HG02623 (cell line): ENCODE data around the gene CCDC92.
"Not testable (repeated sequence)": the region's sequence is repeated elsewhere in the genome, so short reads cannot be mapped to it uniquely, and the experiment has no call there.

Source experiments
- ATAC-seq: cut with Tn5 transposase; IDR thresholded peaks from one replicate; pipeline ENCODE4 v1.9.1; 2021; ENCODE audit warnings: moderate library complexity; ENCODE audit not compliant: unreplicated experiment

The CCDC92 gene

DNA sequence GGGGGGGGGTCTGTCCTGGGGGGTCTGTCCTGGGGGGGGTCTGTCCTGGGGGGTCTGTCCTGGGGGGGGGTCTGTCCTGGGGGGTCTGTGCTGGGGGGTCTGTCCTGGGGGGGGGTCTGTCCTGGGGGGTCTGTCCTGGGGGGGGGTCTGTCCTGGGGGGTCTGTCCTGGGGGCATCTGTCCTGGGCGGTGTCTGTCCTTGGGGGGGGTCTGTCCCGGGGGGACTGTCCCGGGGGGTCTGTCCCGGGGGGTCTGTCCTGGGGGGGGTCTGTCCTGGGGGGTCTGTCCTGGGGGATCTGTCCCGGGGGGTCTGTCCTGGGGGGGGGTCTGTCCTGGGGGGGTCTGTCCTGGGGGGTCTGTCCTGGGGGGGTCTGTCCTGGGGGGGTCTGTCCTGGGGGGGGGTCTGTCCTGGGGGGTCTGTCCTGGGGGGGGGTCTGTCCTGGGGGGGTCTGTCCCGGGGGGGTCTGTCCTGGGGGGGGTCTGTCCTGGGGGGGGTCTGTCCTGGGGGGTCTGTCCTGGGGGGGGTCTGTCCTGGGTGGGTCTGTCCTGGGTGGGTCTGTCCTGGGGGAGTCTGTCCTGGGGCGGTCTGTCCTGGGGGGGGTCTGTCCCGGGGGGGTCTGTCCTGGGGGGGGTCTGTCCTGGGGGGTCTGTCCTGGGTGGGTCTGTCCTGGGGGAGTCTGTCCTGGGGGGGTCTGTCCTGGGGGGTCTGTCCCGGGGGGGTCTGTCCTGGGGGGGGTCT lies 60.8 kb downstream of the CCDC92 start:
- ATAC-seq: not testable (repeated sequence)

DNA sequence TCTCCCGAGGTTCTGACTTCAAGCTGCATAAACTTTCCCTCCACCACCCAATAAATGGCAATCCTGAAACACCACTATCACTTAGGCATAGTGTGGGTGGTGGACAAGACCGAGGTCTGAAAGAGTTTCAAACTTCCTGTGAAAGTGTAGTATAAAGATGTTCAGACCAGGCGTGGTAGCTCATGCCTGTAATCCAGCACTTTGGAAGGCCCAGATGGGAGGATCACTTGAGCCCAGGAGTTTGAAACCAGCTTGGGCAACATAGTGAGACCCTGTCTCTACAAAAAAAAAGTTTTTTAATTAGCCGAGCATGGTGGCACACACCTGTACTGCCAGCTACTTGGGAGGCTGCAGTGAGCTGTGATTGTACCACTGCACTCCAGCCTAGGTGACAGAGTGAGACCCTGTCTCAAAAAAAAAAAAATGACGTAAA lies 61.9 kb downstream of the CCDC92 start:
- ATAC-seq: no peak

DNA sequence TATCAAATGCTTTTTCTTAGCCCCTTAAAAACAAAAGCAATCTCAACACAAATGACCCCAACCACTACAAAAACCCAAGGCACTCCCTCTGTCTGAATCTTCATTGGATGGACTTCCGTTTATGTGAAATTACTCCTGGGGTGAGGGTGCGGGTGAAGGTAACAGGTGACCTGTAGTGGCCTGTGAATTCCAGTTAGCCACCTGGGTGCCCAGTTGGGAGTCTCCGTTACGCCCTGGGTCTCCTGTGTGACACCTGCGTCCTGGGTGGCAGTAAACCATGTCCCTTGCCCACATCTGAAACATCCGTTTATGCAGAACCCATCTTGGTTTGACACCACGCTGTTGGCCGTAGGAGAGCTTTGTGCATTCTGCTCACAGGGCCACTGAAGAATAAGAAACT lies 62.6 kb downstream of the CCDC92 start:
- ATAC-seq: no peak

DNA sequence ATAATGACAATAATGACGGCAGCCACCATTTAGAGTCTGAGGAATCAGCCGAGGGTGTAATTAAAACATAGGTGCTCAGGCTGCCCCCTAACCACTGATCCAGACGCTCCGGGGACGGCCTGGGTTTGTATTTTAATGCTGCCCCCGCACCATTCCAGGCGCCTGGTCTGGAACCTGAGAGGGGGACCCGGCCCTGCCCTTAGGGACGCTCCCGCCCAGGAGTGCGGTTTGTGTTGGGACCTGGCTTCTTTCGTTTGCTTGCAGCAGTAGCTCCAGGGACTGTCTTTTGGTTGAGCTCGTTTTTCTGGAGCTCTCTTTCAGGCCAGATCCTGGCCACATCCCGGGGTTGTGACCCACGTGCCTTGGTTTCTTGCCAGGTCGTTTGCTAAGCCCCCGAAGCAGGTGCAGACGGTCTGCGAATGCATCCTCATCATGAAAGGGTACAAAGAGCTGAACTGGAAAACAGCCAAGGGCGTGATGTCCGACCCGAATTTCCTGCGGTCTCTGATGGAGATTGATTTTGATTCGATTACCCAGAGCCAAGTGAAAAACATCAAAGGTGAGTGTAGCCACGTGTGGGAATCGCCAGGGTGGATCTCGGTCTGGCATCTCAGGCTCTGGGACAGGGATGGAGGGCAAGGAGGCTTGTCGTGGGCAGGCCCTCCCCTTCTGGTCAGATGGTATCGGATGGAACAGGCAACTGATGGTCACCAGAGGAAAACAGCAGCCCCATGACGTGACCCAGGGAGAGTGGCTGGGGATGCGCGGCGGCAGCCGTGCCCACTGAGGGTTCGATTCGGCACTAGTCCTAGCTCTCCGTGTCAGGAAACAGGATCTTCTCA lies 63.5 kb downstream of the CCDC92 start:
- ATAC-seq: no peak

DNA sequence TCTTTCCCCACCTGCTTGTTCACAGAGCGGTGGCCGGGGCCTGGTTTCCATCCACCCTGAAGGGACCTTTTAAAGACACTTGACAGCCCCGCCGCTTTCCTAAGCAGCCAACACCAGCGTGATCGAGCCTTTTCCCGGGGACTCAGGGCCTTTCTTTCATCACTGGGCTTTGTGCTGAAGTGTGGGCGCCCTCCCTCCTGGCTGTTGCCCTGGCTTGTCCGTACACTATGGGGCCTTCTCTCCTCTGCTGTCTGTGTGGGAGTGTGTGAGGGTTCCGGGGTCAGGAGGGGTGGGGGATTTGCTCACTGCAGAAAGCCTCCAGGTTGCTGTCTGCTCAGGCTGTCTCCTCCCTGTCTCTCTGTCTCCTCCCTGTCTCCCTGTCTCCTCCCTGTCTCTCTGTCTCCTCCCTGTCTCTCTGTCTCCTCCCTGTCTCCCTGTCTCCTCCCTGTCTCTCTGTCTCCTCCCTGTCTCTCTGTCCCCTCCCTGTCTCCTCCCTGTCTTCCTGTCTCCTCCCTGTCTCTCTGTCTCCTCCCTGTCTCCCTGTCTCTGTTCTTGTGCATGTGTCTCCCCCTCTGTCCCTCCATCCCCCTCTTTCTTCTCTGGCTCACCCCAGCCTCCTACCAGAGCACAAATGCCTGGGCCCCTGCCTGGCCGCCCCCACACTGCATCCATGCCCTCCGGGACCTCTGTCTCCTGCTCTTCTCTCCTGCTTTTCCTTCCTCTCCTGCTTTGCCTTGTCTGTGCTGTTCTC lies 64.7 kb downstream of the CCDC92 start:
- ATAC-seq: no peak

DNA sequence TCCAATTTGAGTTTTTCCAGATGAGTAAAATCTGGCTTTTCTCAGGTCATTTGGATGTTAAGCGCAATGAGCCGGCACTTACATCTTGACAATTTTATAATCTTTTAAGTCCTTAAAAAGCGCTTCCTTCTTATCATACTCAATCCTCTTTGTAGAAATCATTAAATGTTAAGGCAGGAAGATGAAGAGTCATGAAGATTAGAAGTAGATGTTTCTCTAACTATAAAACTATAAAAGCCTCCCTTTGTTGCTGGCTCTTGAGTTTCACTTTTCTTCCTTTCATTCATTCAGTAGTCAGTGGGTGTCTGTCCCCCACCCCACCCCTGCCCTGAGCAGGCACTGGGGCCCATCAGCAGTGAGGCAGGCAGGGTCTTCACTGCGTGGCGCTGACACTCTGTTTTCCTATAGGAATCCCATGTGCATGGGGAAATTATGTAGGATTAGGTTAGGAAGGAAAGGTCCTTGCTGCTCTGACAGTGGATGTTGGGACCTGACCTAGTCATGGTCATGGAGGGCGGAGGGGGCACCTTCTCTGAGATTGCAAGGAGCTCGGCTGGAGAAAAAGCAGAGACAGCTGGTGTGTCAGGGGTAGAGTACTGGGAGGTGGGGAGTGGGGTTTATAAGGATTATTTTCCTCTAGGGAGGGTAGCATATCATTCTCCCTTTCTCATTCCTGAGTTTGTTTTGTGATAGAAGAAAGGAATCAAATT lies 65.8 kb downstream of the CCDC92 start:
- ATAC-seq: no peak

DNA sequence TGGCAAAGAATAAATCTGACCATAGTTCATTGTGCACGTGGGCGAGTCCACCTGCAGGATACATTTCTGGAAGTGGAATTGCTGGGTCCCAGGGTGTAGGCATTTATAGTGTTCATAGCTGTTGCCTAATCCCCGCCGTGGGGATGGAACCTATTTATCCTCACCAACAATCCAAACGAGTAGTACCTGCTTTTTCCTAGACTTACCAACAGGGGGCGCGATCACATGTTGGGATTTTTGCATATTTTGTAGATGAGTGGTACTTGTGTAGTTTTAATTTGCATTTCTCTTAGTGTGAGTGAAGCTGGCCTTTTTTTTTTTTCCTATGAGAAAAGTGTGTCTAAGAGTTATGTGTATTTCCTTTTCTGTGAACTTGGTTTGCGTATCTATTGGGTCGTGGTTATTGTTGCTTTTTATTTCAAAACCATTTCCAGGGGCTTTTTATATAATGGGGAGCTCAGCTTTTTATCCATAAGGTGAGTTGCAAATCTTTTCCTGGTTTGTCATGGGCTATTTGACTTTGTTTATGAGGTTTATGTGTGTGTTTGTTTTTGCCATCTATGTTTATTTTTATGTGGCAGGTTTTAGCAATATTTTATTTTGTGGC lies 67.2 kb downstream of the CCDC92 start:
- no peak for ATAC-seq

DNA sequence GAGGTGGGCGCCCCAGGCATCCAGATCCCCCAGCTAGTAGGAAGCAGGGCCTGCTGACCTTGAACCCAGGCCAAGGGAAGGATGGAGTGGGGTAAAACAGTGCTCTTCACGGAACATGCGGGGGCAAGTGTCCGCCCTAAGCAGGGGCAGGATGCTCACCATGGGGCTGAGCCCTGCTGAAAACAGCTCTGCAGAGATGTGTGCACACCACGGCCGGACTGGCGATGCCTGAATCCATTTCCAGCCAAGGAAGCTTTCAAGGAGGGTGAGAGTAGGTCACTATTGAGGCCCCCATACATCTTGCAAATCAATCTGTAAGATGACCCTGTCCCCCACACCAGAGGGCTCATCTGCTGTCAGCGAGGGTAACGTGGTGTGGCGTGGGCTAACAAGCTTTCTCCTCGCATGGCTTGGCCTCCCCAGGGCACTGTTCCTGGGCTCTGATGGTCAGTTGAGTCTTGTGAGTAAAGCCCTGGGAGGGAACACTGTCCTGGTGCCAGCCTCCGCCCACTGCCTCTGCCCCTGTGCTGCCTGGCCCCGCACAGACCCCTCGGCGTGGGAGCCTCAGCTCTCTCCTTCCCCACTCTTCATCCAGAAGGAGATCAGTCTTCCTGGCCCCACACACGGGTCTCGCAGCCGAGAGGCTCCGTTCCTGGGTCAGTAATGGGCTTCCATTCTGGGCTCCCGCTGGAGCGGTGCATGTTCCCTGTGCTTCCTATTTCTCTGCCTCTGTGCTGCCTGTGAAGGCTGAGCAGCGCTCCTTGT lies 69.1 kb downstream of the CCDC92 start:
- ATAC-seq: no peak

DNA sequence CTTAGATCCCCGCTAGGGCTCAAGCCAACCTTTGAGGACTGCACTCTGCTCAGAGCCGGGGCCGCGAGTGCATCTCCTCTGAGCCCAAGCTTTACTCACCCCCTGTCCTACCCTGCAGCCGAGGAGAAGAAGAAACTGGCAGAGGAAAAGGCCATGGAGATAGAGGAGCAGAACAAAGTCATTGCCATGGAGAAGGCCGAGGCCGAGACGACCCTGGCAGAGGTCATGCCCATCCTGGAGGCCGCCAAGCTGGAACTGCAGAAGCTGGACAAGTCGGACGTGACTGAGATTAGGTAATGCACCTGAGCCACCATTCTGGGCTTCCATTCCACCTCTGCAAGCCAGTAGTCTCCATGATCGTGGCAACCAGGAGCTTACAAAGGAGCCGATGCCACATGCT lies 69.8 kb downstream of the CCDC92 start:
- no peak for ATAC-seq

DNA sequence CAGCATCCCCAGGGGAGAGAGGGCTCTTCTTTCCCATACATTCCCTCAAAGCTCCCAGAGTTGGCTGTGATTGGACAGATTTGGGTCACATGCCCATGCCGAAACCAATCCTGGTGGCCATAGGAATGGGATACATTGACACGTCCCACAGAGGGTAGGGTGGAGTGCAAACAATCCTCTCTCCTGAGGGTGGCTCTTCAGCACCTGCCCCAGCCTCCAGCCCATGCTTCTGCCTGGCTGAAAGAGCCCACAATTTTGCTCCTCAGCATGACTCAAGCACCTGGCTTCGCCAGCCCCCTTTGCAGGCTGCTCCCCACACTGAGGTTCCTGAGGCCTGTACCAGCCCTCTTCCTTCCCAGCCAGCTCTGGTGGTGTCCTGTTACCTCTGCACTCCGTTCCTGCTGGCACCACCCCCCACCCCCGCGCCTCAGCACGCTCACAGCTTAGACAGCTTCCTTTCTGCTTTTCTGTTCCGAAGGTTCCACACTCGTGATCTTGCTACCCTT lies 71.7 kb downstream of the CCDC92 start:
- no peak for ATAC-seq

DNA sequence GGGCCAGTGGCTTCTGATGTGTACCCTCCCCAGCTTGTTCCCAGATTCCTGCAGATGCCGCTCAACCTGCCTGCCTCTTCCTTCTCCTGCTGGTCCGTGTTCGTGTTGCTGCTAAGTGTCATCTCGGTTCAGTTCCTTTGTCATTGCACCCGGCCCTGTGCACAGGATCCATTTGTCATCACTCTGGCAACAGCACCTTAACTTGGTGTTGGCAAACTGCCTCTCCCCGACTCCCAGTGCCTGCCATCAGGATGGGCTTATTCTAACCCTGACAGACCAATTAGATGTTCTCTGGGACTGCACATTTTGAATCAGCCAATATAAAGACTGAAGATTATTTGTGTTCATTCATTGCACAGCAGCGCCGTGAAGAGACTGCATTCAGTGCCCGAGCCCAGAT lies 73.3 kb downstream of the CCDC92 start:
- ATAC-seq: no peak

DNA sequence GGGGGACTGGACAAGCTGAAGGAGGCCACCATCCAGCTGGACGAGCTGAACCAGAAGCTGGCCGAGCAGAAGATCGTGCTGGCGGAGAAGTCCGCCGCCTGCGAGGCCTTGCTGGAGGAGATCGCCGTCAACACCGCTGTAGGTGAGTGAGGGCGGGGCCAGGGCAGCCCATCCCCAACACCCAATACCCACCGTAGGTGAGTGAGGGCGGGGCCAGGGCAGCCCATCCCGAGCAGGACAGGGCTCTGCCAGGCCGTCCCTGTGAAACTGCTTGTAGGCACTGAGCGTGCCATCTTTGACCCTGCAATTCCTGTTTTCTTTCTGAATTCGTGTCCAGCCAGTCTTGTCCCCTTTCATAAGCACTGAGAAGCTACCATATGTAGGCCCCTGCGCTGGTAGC lies 74.0 kb downstream of the CCDC92 start:
- ATAC-seq: no peak

DNA sequence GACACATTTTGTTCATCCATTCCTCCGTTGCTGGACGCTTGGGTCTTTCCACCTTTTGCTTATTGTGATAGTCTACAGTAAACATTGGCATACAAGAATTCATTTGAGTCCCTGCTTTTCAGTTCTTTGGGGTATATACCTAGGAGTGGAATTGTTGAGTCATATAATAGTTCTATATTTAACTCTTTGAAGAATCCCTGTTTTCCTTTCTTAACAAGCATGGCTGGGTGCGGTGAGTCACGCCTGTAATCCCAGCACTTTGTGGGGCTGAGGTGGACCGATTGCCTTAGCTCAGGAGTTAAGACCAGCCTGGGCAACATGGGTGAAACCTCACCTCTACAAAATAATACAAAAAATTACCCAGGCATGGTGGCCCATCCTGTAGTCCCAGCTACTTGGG lies 75.4 kb downstream of the CCDC92 start:
- no peak for ATAC-seq

DNA sequence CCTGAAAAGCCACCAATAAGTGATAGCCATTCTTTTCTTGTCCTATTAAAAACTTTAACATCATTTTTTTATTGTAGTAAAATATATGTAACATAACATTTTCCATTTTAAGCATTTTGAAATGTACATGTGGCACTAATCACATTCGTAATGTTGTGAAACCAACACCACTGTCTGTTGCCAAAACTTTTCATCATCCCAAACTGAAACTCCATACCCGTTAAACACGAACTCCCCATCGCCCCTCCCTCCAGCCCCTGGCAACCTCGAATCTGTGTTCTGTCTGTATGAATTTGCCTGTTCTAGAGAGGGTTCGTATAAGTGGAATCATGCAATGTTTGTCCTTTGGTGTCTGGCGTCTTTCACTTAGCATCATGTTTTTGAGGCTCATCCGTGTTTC lies 75.9 kb downstream of the CCDC92 start:
- no peak for ATAC-seq

DNA sequence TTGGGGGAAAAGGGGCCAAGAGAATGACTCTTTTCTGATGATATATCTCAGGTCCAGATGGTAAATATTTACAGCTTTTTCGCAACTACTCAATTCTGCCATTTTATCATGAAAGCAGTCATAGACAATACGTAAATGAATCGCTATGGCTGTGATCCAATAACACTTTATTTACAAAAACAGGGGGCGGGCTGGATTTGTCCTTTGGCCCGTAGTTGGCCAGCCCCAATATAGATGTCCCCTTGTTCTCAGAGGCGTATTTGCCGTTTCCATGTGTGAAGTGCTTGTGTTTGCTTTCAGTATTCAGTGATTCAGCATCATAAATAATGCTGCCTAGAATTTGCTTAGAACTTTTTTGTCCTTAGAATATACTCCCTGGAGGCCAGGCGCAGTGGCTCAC lies 77.2 kb downstream of the CCDC92 start:
- ATAC-seq: no peak

DNA sequence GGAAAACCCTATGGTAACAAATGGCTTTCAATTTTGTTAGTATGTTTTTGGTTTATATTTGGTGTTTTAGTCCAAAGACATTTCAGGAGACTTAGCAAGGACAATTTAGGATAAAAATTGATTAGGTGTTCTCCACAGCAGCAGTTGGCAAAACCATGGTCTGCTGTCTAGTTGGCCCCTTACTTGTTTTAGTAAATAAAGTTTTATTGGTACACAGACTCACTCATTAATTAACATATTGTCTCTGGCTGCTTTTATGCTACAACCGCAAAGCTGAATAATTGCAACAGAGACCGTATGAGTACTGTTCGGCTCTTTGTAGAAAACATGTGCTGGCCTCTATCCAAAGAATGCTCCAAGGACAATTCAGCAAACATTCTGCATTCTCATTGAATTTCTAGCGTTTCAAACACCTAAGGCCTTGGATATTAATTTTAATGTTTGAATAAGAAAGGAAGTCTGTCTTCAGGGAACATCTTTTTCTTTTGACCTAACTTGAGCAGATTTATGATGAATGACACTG lies 77.7 kb downstream of the CCDC92 start:
- no peak for ATAC-seq

DNA sequence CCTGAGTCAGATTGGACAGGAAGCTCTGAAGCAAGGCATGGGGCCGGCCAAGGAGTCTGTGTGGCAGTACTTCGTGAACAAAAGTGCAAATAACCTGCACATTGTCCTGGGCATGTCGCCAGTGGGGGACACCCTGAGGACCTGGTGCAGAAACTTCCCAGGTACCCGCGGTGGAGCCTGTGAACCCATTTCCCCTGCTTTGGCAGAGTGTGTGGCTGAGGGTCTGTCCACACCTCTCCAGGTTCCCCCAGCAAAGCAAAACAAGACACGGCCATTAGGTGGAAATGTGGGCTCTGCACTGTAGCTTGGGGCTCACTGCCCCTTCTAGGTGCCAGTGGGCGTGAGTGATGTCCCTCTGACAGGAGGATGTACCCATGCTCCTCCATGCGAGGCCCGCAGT lies 79.4 kb downstream of the CCDC92 start:
- ATAC-seq: no peak

DNA sequence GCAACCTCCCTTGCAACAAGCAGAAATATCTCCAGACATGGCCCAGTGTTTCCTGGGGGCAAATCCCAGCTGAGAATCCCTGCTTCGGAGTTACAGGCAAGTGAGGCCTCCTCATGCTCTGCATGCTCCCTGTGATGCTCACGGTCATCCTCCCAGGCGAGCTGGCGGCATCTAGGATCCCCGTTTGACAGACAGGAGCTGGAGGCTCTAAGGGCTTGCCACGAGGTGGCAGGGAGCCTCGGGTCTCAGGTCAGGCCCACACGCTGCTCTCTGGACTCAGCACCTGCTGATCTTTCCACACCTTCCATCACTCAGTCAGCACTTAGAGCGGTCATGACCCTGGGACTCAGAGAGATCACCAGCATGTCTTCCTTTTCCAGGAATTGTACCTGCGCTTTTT lies 79.8 kb downstream of the CCDC92 start:
- ATAC-seq: no peak

DNA sequence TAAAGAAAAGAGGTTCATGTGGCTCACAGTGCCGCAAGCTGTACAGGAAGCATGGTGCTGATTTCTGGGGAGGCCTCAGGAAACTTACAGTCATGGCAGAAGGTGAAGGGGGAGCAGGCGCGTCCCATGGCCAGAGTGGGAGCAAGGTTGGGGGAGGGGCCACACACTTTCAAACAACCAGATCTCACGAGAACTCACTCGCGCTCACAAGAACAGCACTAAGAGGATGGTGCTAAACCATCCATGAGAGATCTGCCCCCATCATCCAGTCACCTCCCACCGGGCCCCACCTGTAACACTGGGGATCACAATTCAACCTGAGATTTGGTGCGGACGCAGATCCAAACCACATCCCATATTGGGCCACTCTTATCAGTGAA lies 80.5 kb downstream of the CCDC92 start:
- ATAC-seq: no peak
